Brain microvascular endothelial cell (primary cell): ENCODE data around the gene POC1B.
"Not testable (repeated sequence)": the region's sequence is repeated elsewhere in the genome, so short reads cannot be mapped to it uniquely, and the experiment has no call there.

Source experiments
- DNase-seq: peaks from one replicate; pipeline ENCODE4 v3.0.0-alpha.2; 2020
- H3K27ac ChIP-seq: fragments of 250-450 bp; sonication (Bioruptor Pico); 2 replicates; pipeline ENCODE4 v1.5.1; 2020; ENCODE audit warnings: mild to moderate bottlenecking, moderate library complexity
- H3K27me3 ChIP-seq: fragments of 250-450 bp; sonication (Bioruptor Pico); replicated peaks from 2 replicates; pipeline ENCODE4 v1.5.1; 2020; ENCODE audit warnings: mild to moderate bottlenecking
- H3K36me3 ChIP-seq: fragments of 250-450 bp; sonication (Bioruptor Pico); replicated peaks from 2 replicates; pipeline ENCODE4 v1.5.1; 2020; ENCODE audit warnings: mild to moderate bottlenecking
- H3K4me3 ChIP-seq: 2 replicates; pipeline ENCODE4 v1.5.1; 2011; ENCODE audit warnings: low read depth, mild to moderate bottlenecking, control low read depth, low read length, moderate library complexity
- CTCF ChIP-seq: IDR thresholded peaks from 2 replicates; pipeline ENCODE4 v1.5.1; 2011; ENCODE audit warnings: low read depth, mild to moderate bottlenecking, moderate library complexity, low read length, control low read depth, inconsistent platforms; ENCODE audit errors: missing control alignments
- in situ Hi-C: cut with HindIII; loops from 2 replicates; pipeline ENCODE4 v1.10.0; 2017; ENCODE audit warnings: low sequenced_read_pairs, low pct_ligation_motif_present

POC1B gene

DNA sequence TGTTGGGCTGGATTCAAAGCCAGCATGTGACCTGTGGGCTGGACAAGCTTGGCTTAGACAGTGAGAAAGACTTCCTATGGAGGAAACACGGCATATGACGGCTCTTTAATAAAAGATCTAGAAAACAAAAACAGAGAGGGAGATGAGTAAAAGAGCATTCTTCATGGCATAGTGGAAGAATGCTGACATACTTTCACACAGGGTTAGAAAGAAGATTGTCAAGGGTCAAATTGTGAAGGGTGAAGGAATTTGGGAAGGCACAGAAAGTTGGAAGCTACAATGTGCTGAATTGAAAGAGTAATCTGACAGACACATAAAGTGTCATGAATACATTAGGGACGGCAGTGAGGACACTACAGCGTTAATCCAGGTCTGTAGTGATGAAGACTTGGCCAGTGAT is 64.7 kb downstream of the POC1B start:
- peak overlapping the region; percentile 82 for H3K27ac ChIP-seq
- H3K4me3 ChIP-seq: no peak overlapping the region
- DNase-seq: peak; percentile 56
- in situ Hi-C loops: loop anchor here (10.0 to 25.0 kb wide), 2 partner anchors 99 to 406 kb away; partner anchors contain the start of gene DUSP6
- H3K36me3 ChIP-seq: no peaks in the 10 kb centered on the region
- no peaks in the 10 kb centered on the region for H3K27me3 ChIP-seq
- TF ChIP-seq CTCF: no peak

GRCh38 chr12:89459279-89459678 is 66.6 kb downstream of the POC1B start:
- peak; percentile 9 for TF ChIP-seq CTCF
- DNase-seq, H3K27me3 ChIP-seq, H3K4me3 ChIP-seq, H3K36me3 ChIP-seq, H3K27ac ChIP-seq: not testable (repeated sequence)
- in situ Hi-C loops: loop anchor here (25.0 kb wide), 1 partner anchor 97 kb away; the partner anchor contains the start of gene DUSP6

DNA sequence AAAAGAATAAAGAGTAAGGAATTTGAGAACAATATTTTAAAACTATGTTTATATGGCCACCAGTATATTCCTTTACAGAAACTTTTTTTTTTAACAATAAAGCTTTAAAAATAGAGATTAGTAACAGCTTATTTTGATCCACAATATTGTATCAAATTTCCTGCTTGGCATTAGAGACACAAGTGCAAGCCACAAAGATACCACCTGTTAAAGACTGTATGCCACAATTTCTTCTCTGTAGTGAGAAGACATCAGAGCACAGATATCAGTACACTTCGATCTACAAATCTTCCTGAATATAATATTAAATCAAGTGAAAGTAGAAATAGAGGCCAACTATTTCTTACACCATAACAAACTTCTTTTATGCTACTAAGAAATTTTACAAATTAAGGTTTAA is 69.3 kb downstream of the POC1B start:
- DNase-seq: no peak
- in situ Hi-C loops: loop anchor here (25.0 kb wide), 1 partner anchor 94 kb away; the partner anchor contains the start of gene DUSP6
- no peak for TF ChIP-seq CTCF
- H3K4me3 ChIP-seq: no peak overlapping the region
- no peaks in the 10 kb centered on the region for H3K36me3 ChIP-seq
- H3K27me3 ChIP-seq: no peaks in the 10 kb centered on the region
- no peak overlapping the region for H3K27ac ChIP-seq

- Histone ChIP-seq H3K4me3 (no peak overlapping the region), H3K36me3 (no peaks in the 10 kb centered on the region), H3K27me3 (no peaks in the 10 kb centered on the region), H3K27ac (peak overlapping the region; percentile 95)
- in situ Hi-C loops: loop anchor here (25.0 kb wide), 1 partner anchor 92 kb away; the partner anchor contains the start of gene DUSP6
- DNase-seq: peak; percentile 40
- TF ChIP-seq CTCF: no peak
Measured at GRCh38 chr12:89454080-89454848, 71.6 kb downstream of the POC1B start.

DNA sequence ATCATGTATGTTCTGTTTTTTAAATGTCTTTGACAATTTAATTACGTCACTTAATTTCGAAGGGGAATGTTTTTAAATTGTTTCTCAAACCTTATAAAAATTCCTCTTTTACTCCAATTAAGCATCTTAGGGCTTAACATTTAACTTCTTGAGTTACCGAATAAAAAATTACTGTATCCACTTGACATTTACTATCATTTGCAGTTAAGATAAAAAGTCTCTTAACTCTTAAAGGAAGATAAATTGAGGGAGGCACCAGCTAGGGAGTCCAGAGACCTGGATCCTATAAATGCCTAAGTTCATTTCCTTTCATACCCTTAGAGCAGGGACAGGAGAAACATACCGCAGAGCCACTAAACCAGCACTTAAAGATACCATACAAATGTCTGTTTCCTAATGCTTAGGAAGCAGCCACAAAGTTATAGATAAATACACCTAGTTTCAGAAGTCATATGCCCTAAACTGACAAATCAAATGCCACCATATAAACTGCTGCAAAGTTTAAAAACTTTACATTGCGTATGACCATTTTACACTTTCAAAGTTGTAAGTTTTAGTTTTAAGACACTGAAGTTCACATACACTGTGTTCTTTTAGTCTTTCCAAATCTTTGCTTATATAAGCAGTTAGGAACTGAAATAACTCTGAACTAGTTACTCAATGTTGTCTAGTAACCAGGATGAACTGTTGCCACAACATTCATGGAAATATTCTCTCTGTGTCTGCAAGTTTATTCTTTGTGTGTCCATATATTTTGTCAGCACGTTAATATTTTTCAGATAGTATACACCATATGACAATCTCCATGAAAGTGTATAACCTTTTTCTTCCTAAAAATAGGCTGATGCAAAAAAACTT is 72.5 kb downstream of the POC1B start:
- Histone ChIP-seq H3K27ac (peak overlapping the region; percentile 95), H3K27me3 (no peaks in the 10 kb centered on the region), H3K36me3 (no peaks in the 10 kb centered on the region), H3K4me3 (no peak overlapping the region)
- in situ Hi-C loops: loop anchor here (25.0 kb wide), 1 partner anchor 91 kb away; the partner anchor contains the start of gene DUSP6
- DNase-seq: peak; percentile 62
- no peak for TF ChIP-seq CTCF
